HG03342 (cell line): ENCODE data around the gene PROSER3.
"Not testable (repeated sequence)": the region's sequence is repeated elsewhere in the genome, so short reads cannot be mapped to it uniquely, and the experiment has no call there.

ENCODE experiments used
- ATAC-seq: cut with Tn5 transposase; IDR thresholded peaks from one replicate; pipeline ENCODE4 v1.9.1; 2021; ENCODE audit warnings: mild to moderate bottlenecking, moderate library complexity; ENCODE audit not compliant: unreplicated experiment

The PROSER3 gene

GRCh38 chr19:35722461-35722860 is 35.5 kb upstream of the PROSER3 start:
- no peak for ATAC-seq

- ATAC-seq, result no peak
Measured at GRCh38 chr19:35722897-35723296, 35.1 kb upstream of the PROSER3 start.

GRCh38 chr19:35723671-35724070 is 34.3 kb upstream of the PROSER3 start:
- ATAC-seq, result no peak

- not testable (repeated sequence) for ATAC-seq
Measured at GRCh38 chr19:35724132-35724531, 33.8 kb upstream of the PROSER3 start.

GRCh38 chr19:35724560-35724959 is 33.4 kb upstream of the PROSER3 start:
- ATAC-seq, result no peak

- no peak for ATAC-seq
Measured at GRCh38 chr19:35725216-35725861, 32.6 kb upstream of the PROSER3 start.

GRCh38 chr19:35727053-35727955 is 30.7 kb upstream of the PROSER3 start:
- no peak for ATAC-seq

- ATAC-seq, result no peak
Measured at GRCh38 chr19:35727956-35728706, 29.8 kb upstream of the PROSER3 start.

GRCh38 chr19:35729021-35729420 is 29.0 kb upstream of the PROSER3 start:
- no peak for ATAC-seq

- ATAC-seq, result no peak
Measured at GRCh38 chr19:35729763-35730162, 28.2 kb upstream of the PROSER3 start.

- no peak for ATAC-seq
Measured at GRCh38 chr19:35730326-35730725, 27.6 kb upstream of the PROSER3 start.

- ATAC-seq, result no peak
Measured at GRCh38 chr19:35731353-35731752, 26.6 kb upstream of the PROSER3 start.

GRCh38 chr19:35731779-35732405 is 26.1 kb upstream of the PROSER3 start:
- no peak for ATAC-seq

- no peak for ATAC-seq
Measured at GRCh38 chr19:35732540-35733179, 25.3 kb upstream of the PROSER3 start.

- no peak for ATAC-seq
Measured at GRCh38 chr19:35733180-35734125, 24.5 kb upstream of the PROSER3 start.

- ATAC-seq, result no peak
Measured at GRCh38 chr19:35734273-35734672, 23.7 kb upstream of the PROSER3 start.

GRCh38 chr19:35734889-35735288 is 23.1 kb upstream of the PROSER3 start:
- ATAC-seq, result no peak

- no peak for ATAC-seq
Measured at GRCh38 chr19:35736913-35737886, 20.8 kb upstream of the PROSER3 start.
